Right hindlimb (tissue), 1 donor: Measurements from ENCODE around the gene EPHA8.

Experiments used
- DNase-seq: peaks from one replicate; pipeline ENCODE4 v3.0.0-alpha.2; 2018

The EPHA8 gene

GRCh38 chr1:22537441-22538139 is 25.7 kb upstream of the EPHA8 start:
- DNase-seq, result no peak

- no peak for DNase-seq
These were observed 23.7 kb upstream of the EPHA8 start for GRCh38 chr1:22539510-22540118.

- no peak for DNase-seq
These were observed 23.0 kb upstream of the EPHA8 start for GRCh38 chr1:22540337-22540736.

GRCh38 chr1:22542886-22543285 is 20.4 kb upstream of the EPHA8 start:
- DNase-seq, result no peak

GRCh38 chr1:22543679-22544078 is 19.6 kb upstream of the EPHA8 start:
- no peak for DNase-seq

GRCh38 chr1:22544606-22545005 is 18.7 kb upstream of the EPHA8 start:
- no peak for DNase-seq

- no peak for DNase-seq
These were observed 18.1 kb upstream of the EPHA8 start for GRCh38 chr1:22545141-22545540.

GRCh38 chr1:22547186-22547817 is 16.0 kb upstream of the EPHA8 start:
- no peak for DNase-seq

- no peak for DNase-seq
These were observed 15.3 kb upstream of the EPHA8 start for GRCh38 chr1:22547818-22548462.

GRCh38 chr1:22550021-22550420 is 13.3 kb upstream of the EPHA8 start:
- DNase-seq, result no peak

GRCh38 chr1:22551591-22551990 is 11.7 kb upstream of the EPHA8 start:
- no peak for DNase-seq

- no peak for DNase-seq
These were observed 11.3 kb upstream of the EPHA8 start for GRCh38 chr1:22552021-22552420.

- DNase-seq, result no peak
These were observed 10.0 kb upstream of the EPHA8 start for GRCh38 chr1:22553104-22553880.

- DNase-seq, result no peak
These were observed 9.2 kb upstream of the EPHA8 start for GRCh38 chr1:22553991-22554522.

GRCh38 chr1:22555371-22555656 is 8.0 kb upstream of the EPHA8 start:
- DNase-seq, result no peak

GRCh38 chr1:22556391-22557104 is 6.7 kb upstream of the EPHA8 start:
- DNase-seq, result no peak

- no peak for DNase-seq
These were observed 5.8 kb upstream of the EPHA8 start for GRCh38 chr1:22557341-22557950.

- DNase-seq, result no peak
These were observed 648 bp downstream of the EPHA8 start for GRCh38 chr1:22563671-22564602.

GRCh38 chr1:22566161-22566560 is 2.9 kb downstream of the EPHA8 start:
- no peak for DNase-seq

GRCh38 chr1:22567197-22567596 is 3.9 kb downstream of the EPHA8 start:
- DNase-seq, result no peak

- DNase-seq, result no peak
These were observed 4.7 kb downstream of the EPHA8 start for GRCh38 chr1:22567994-22568393.
